Measurements from ENCODE around the gene HNRNPAB.

DNA sequence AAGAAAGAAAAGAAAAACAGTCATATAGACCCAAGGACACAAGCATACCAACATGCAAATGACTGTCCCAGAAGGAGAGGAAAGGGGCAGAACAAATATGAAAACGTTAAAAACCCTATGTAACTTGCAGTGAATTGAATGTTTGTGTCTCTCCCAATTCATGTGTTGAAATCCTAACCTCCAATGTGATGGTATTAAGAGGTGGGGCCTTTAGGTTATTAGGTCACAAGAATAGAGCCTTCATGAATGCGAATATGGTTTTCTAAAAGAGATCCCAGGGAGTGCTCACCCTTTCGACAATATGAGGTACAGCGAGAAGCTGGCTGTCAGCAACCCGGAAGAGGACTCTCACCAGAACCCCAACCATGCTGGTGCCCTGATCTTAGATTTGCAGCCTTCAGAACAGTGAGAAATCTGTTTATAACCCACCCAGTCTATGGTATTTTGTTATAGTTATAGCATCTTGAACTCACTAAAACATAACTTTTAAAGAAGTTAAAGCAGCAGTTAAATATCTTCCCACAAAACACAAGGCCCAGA is 14.0 kb downstream of the HNRNPAB start:
- TF ChIP-seq EZH2 (IDR thresholded peaks at IDR 0.05; ENCODE audit: borderline replicate concordance, low read depth, low read length, severe bottlenecking) (no peak), POLR2AphosphoS5 (IDR thresholded peaks at IDR 0.05; ENCODE audit: insufficient read depth, low read depth, low read length) (no peak), POLR2A (IDR thresholded peaks at IDR 0.05; ENCODE audit: low read depth, low read length) (no peak), MYC (IDR thresholded peaks at IDR 0.05; ENCODE audit: low read depth, low read length) (no peak), GATA2 (IDR thresholded peaks at IDR 0.05; ENCODE audit: insufficient read depth, insufficient read length, low read depth, low read length) (no peak), FOS (IDR thresholded peaks at IDR 0.05; ENCODE audit: borderline replicate concordance, insufficient read depth, low read length) (no peak)
- TF ChIP-seq, protein P1, sequence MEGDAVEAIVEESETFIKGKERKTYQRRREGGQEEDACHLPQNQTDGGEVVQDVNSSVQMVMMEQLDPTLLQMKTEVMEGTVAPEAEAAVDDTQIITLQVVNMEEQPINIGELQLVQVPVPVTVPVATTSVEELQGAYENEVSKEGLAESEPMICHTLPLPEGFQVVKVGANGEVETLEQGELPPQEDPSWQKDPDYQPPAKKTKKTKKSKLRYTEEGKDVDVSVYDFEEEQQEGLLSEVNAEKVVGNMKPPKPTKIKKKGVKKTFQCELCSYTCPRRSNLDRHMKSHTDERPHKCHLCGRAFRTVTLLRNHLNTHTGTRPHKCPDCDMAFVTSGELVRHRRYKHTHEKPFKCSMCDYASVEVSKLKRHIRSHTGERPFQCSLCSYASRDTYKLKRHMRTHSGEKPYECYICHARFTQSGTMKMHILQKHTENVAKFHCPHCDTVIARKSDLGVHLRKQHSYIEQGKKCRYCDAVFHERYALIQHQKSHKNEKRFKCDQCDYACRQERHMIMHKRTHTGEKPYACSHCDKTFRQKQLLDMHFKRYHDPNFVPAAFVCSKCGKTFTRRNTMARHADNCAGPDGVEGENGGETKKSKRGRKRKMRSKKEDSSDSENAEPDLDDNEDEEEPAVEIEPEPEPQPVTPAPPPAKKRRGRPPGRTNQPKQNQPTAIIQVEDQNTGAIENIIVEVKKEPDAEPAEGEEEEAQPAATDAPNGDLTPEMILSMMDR (IDR thresholded peaks at IDR 0.05; ENCODE audit: extremely low read depth in 1 of 2, insufficient read depth in 1 of 2, low read depth in 1 of 2, low read length in 2 of 2) = no peak
- TF ChIP-seq, protein P2, sequence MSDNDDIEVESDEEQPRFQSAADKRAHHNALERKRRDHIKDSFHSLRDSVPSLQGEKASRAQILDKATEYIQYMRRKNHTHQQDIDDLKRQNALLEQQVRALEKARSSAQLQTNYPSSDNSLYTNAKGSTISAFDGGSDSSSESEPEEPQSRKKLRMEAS (IDR thresholded peaks at IDR 0.05; ENCODE audit: insufficient read depth, insufficient read length) = no peak
